Measurements from ENCODE around the gene MUC6.

The MUC6 gene

GRCh38 chr11:1072116-1072820 is 35.8 kb upstream of the MUC6 start:
- DNase-seq (ENCODE audit: low read depth), result no peak

DNA sequence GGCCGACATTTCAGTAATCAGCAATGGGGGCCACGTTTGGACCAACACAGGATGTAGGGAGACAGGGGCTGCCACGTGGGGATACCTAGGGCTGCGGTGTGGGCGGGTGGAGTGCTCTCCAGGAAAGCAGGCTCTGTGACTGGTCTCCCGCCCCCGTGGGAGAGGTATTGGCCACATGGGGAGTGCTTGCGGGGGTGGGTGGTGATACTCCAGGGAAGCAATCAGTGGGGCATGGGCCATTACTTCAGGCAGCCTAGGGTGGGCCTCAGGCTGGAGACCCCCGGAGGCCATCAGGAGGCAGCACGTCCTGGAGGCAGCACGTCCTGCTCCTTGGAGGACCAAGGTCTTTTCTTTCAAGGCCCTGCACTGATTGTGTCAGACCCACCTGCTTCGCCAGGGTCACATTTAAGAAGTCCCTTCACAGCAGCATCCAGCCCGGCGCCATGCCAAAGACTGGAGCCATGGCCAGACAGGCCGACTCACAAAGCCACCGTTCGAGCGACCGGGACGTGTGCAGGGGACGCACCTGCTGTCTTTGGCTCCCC is 35.1 kb upstream of the MUC6 start:
- DNase-seq (ENCODE audit: low read depth), result no peak

GRCh38 chr11:1070594-1071462 is 34.3 kb upstream of the MUC6 start:
- DNase-seq (ENCODE audit: low read depth), result no peak

- DNase-seq (ENCODE audit: low read depth), result no peak
These were observed 33.2 kb upstream of the MUC6 start for GRCh38 chr11:1069740-1070139.

DNA sequence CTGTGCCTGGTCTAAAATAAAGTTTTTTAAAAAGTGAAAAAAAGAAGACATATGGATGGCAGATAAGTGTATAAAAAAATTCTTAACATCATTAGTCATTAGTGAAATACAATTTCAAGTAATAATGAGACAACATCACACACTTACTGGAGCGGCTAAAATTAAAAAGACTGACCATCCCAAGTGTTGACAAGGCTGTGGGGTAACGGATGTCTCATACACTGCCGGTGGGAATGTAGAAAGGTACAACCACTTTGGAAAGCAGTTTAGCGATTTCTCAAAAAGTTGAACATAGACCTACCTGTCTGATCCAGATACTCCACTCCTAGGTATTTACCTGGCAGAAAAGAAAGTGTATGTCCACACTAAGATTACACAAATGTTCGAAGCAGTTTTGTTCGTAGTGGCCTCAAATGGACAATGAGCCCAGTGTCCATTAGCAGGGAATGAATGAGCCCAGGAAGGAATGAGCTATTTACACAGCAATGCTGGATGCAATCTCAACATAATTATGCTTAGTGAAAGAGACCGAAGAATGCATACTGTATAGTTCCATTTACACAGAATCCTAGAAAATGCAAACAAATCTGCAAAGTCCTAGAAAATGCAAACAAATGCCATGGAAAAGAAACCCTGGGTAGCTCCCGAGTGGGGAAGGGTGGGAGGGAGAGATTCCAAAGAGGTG is 31.4 kb upstream of the MUC6 start:
- DNase-seq (ENCODE audit: low read depth), result no peak

GRCh38 chr11:1064167-1064566 is 27.6 kb upstream of the MUC6 start:
- no peak for DNase-seq (ENCODE audit: low read depth)

DNA sequence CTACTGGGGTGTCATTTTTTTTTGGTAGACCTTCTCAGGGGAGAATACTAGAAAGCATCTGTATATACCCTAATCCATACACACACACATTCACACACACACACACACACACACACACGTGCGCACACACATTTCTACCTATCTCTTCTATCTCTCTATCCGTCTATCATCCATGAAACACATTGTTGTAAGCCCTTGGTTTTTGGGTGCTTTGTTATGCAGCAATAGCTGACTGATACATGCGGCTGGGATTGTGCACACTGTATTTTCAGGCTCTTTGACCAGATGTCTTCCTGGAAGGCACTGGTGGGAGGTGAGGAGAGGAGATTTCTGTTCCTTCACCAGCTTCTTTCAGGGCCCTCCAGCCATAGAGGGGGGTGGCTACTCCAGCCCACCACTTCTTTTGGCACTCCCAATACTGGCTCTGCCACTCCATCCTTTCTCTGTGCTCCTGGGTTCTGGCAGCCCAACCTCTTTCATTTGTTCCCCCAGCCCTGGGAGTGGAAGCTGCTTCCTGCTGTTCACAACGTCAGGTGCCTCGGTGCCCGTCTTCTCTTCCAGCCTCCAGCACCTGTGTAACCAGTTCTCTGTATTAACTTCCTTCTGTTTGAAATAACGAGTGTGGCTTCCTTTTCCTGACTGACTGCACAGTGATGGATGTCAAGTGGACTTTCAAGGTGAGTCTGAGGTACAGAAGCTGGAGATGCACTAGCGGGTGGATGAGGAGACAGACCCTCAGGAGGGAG is 25.7 kb upstream of the MUC6 start:
- DNase-seq (ENCODE audit: low read depth), result no peak

DNA sequence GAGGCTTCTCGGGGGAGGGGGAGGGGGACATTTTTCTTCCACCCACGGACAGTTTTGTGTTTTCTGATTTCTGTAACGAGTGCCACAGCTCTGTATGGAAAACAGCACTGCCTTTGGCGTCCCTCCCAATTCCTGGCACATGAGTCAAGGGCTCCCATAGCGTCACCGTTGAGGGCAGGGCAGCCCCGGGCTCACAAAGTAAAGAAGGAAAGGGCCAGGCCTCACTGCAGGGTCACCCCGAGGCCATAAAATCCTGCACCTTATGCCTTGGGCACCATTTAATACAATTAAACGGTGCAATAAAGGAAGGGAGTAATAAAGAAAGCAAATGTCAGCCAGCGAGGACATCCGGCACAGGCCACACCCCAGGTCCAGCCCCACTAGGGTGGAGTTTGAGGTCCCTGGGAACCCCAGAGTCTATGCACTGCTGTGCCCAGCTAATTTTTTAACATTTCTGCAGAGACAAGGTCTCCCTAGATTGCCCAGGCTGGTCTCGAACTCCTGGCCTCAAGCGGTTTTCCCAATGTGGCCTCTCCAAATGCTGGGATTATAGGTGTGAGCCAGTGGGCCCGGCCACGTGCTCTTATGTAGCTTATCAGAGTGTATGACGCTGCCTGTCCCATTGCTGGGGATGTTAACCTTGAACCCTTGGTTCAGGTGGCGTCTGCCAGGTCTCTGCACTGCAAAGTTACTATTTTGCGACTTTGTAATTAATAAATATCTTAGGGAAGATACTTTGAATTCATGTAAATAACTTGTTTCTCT is 24.5 kb upstream of the MUC6 start:
- no peak for DNase-seq (ENCODE audit: low read depth)

- no peak for DNase-seq (ENCODE audit: low read depth)
These were observed 23.9 kb upstream of the MUC6 start for GRCh38 chr11:1060410-1060809.

GRCh38 chr11:1059759-1060158 is 23.2 kb upstream of the MUC6 start:
- no peak for DNase-seq (ENCODE audit: low read depth)

DNA sequence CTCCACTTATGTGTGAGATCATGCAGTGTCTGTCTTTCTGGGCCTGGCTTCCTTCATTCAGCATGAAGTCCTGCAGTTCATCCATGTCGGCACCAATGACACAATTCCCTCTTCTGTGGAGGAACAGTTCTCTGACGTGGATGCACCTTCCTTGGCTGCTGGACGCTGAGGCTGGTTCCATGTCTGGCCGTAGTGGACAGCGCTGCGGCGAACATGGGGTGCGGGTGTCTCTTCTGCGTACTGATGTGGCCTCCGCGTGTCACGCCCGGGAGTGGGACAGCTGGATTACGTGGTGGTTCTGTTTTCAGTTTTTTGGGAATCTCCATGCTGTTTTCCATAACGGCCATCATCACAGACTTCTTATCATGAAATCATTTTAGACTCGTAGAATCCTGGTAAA is 21.3 kb upstream of the MUC6 start:
- DNase-seq (ENCODE audit: low read depth), result no peak

GRCh38 chr11:1055990-1056771 is 19.7 kb upstream of the MUC6 start:
- DNase-seq (ENCODE audit: low read depth), result no peak

DNA sequence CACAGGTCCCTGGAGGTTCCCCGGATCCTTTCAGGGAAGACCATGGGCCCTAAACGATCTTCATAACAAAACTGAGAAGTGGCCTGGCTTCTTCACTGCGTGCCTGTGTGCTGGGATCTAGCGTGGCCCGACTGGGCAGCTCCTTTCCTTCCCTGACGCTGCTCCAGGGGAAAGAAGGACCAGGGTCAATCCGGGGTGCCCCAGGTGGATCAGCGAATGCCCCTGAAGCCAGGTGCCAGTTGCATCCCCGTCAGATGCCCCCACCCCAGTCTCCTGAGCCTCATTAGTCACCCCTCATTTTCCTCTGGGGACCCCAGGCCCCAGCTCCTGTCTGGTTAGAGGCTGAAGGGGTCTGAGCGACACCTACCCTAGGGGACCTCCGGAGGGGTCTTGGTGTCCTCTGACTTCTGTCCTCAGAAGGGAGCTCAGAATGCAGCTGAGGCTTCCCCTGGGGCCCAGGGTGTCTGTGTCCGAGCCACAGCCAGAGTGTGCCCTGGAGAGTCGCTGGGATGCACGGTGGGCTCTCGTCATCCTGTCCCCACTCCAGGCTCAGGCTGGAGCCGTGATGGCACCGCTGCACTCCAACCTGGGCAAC is 18.7 kb upstream of the MUC6 start:
- DNase-seq (ENCODE audit: low read depth), result no peak

GRCh38 chr11:1054143-1055108 is 17.9 kb upstream of the MUC6 start:
- DNase-seq (ENCODE audit: low read depth), result no peak

- DNase-seq (ENCODE audit: low read depth), result no peak
These were observed 16.8 kb upstream of the MUC6 start for GRCh38 chr11:1053121-1053901.

DNA sequence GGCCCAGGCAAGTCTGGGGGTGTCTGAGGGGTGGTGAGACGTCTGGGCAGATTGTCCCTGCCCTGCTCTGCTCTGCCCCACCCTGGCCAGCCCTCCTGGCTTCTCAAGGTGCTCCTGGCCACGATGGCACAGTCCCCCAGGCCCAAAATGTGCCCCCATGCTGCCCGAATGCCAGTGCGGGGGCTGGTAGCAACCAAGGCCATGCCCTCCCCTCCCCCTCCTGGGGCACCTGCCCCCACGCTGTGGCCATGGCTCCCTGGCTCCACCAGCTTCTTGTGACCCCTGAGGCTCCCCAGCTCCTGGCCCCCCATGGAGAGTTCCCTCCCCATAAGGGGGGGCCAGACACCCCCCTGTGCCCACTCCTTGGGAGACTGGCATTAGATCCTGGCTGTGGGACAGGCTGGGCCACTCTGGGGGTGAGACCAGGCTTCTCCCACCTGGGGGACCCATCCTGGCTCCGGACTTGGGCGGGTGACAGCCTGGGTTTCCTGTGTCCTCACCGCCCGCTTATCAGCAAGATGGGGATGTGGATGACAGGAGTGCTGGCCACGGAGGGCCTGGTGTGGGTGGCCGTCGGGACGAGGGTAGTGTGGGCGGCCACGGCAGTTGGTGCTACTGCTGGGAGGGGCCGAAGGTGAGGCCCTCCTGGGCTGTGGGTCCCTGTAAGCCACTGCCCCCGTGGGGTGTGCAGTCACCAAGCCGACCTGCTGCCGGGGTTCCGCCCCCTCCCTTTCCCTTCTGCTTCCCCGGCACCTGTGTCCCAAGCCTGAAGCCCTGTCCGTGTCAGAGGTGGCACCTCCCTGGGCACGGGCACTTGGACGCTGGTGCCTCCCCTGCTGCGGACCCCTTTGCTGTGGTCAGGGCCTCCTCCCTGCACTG is 15.9 kb upstream of the MUC6 start:
- no peak for DNase-seq (ENCODE audit: low read depth)
